NCI-H128 (cell line): ENCODE data around the gene TLE1.
"Not testable (repeated sequence)": the region's sequence is repeated elsewhere in the genome, so short reads cannot be mapped to it uniquely, and the experiment has no call there.

Experiments used
- DNase-seq: peaks from one replicate; lab custom pipeline; 2025; ENCODE audit not compliant: unreplicated experiment; lab: John Stamatoyannopoulos, UW

The TLE1 gene

DNA sequence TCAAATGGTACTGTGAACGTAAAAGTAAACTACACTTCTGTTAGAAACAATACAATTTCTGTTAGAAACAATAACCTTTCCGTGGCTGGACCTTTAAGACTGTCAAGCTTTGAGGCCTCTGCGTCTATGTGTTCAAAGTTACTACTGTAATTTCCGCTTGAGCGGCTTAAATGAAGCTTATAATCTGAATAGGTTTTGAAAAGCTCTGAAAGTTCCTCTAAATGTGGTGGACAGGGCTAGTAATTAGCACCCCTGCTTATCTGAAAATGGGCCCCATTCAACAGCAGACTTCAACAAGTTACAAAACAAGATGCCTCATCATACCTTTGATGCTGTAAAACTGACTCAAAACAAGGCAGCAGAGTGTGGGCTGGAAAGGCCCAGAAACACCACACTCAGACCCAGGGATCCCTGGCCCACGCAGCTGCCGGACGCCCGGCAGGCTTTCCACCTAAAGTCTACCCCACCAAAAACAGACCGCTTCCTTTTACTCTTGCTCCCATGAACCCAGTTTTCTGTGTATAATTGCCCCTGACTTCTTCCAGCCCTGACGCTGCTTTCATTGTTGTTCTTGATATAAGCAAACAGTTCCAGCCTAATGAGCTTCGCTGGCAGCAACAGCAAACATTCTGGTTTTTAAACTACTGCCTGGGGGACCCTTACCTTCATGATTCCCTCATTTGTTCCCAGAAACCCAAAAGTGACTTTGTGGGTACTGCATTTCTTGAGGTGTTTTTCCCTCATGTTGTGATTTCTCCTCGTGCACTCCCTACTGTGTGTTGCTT is 66.7 kb downstream of the TLE1 start:
- DNase-seq: no peak

- DNase-seq: peak; percentile 77
Observed at GRCh38 chr9:81621785-81622259, 67.5 kb downstream of the TLE1 start.

DNA sequence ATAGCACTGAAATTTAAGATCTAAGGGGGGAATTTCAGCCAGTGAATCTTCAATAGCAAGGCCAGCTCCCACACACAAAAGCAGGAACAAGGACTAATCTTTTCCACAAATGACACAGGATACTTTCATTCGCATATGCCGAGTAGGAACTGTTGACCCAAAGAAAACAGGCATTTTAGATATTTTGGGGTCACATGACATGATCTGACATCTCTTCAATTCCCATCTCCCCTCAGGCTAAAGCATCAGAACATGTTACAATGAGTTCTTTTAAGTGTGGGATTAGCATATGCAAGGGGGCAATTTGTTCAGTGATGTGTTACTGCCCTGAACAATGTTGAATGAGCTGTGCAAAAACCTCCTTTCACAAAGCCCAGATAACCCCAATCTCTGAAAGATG is 68.2 kb downstream of the TLE1 start:
- no peak for DNase-seq

DNA sequence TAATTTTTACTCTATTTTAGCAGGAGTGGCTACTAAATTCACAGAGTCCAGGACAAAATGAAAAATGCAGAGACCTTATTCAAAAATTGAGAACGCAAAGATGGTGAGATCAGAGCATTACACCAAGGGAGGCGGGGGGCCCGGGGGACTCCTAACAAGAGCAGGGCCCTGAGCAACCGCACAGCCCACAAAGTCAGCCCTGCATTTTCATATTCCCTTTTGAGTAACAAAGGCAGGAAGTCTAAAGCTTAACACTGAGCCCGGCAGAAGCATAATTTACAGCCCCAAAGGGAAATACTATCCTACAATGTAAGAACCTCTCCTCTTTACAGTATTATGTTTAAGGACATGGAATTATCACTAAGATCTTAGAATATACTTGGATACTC is 69.4 kb downstream of the TLE1 start:
- DNase-seq: no peak

- no peak for DNase-seq
Observed at GRCh38 chr9:81619353-81620001, 69.9 kb downstream of the TLE1 start.

GRCh38 chr9:81618923-81619322 is 70.4 kb downstream of the TLE1 start:
- DNase-seq: no peak

DNA sequence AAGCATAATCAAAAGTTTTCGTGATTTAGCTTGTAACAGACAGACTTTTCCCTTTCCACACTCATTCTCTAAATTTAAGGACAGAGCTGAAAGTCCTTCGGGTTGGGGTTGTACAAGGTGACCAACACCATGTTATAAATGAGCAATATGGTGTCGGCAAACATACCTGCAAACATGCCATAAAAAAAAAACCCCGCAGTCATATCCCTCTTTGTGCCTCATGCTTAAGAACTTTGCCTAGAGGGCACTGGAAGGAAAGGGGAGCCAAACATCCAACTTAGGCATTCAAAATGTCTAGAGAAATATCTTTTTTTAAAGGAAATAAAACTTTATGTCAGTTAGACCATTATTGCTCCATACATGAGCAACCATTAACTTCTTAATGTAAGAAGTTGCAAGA is 73.2 kb downstream of the TLE1 start:
- DNase-seq: no peak

DNA sequence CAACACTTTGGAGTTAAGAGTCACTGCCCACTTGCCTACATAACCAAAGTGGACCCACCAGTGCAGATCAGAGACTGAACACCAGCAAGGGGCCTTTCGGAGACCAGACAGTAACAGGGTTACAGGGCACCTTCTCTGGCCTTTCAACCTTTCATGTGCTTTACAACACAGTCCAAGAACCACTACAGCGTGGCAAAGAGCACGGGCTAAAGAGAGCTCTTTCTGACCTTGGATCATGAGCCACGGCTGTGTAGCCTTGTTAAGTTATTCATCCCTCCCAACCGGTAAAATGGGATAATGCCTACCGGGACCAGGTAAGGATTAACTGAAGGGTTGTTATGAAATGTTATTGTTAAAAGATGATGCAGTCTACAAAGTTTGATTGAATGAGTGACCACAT is 75.0 kb downstream of the TLE1 start:
- no peak for DNase-seq

- no peak for DNase-seq
Observed at GRCh38 chr9:81613002-81613812, 76.1 kb downstream of the TLE1 start.

GRCh38 chr9:81611664-81612063 is 77.7 kb downstream of the TLE1 start:
- DNase-seq: no peak

DNA sequence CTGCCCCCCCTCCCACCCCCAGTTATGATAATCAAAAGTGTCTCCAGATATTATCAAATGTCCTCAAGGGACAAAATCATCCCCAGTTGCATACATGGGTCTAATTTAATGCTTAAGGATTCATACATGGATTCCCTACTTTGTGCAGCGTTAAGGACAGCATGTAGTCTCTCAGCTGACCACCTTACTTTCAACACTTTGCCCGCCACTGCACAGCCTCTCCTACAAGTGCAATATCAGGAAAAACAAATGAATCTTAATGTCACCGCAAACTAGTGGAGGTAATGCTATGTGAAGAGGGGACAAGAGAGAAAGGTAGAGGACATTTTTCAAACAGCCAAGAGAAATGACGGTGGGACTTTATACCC is 78.6 kb downstream of the TLE1 start:
- no peak for DNase-seq

DNA sequence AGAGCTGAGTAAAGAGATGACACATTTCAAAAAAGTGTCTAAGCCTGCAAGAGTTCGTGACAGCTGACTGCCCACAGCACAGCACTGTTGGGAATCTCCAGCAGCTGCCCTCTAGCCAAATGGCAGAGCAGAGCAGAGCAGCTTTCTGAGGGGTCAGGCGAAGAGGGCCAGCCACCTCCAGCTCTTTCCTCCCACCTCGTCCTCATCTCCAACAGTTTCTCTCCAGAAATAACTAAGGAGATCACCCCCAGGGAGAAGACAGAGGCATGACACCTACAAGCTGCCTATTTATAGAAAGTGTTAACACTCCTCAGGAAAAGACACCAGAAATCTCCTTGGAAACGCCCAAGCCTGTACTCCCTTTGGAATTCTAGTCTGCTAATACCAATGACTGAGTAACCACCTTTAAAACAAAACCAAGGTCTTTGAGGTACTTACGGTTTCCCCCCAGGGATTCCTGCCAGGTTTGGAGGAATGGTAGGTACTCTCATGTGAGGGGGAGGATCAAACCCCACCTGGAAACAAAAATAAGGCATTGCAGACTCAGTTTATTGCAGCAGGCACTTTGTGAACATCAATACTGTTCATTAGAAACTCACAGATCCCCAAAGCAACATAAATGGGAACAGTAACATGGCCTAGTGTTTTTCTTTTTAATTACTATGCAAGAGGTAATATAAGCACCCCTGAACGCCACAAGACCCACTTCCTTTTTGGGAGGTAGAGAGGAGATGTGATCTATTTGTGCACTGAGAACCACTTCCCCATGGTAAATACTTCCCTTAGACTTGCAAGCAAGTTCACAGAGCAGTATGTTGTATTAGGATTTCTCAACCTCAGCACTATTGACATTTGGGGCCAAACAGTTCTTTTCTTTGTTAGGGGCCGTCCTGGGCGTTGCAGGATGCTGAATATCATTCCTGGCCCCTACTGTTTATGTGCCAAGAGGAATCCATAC is 79.3 kb downstream of the TLE1 start:
- no peak for DNase-seq

GRCh38 chr9:81608289-81608657 is 81.1 kb downstream of the TLE1 start:
- DNase-seq: no peak

DNA sequence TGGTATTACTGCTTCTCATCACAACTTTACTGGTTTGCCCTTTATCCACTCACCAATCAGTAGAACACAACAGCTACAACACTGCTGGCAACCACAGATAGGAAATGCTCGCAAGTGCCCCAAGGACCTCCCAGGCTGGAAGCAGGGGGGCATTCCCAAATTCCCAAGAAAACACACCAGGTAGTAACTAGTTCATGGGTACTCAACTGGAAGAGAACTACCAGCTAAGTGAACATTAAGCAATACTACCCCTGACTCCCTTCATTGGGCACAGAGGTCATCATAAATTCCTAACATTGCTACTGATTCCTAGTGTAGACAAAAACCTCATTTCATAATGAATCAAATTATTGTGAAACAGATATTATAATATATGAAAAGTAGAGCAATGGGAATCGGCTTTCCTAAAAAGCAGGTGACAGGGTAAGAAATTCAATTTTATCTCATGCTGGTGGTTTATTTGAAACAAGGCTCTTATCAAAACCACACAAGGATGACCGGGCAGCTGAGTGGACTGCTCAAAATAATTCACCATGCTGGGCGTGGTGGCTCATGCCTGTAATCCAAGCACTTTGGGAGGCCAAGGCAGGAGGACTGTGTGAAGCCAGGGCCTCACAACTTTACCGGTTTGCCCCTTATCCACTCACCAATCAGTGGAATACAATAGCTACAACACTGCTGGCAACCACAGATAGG is 81.6 kb downstream of the TLE1 start:
- no peak for DNase-seq

- DNase-seq: not testable (repeated sequence)
Observed at GRCh38 chr9:81606261-81606660, 83.1 kb downstream of the TLE1 start.

GRCh38 chr9:81605170-81605670 is 84.1 kb downstream of the TLE1 start:
- no peak for DNase-seq

DNA sequence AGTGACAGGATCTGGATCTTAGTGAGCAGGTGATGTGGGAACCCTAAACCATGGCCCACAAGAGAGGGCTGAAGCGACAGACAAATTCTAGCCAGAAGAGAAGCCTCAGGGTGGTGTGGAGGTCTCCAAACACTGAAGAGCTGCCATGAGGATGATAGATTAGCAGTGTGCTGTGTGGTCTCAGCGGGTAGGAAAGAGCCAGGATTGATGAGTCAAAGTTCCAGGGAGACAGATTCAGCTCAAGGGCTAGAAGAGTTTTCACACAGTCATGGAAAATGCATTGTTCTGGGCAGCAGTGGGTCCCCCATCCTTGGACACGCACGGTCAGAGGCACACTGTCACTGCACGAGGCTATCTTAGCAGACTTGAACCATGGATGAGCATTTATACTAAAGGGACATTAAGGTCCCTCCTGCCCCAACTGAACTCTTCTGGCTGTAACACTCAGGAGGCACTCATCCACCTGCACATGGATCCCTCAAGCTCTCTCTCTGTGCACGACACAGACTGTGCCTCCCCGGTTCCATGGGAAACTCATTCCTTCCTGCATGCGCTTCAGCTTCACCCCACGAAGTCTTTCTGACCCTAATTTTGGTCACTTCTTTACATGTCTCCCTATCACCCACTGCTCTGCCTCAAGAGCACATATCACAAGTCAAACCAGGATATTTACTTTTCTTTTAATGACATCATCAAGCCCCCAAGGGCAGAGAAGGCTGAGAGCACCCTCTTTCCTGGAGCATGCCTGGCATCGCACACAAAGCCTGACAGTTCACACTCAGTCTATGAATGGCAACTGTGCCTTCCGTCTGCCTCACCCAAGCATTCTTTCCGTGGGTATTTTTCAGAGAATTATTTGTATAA is 84.8 kb downstream of the TLE1 start:
- no peak for DNase-seq

DNA sequence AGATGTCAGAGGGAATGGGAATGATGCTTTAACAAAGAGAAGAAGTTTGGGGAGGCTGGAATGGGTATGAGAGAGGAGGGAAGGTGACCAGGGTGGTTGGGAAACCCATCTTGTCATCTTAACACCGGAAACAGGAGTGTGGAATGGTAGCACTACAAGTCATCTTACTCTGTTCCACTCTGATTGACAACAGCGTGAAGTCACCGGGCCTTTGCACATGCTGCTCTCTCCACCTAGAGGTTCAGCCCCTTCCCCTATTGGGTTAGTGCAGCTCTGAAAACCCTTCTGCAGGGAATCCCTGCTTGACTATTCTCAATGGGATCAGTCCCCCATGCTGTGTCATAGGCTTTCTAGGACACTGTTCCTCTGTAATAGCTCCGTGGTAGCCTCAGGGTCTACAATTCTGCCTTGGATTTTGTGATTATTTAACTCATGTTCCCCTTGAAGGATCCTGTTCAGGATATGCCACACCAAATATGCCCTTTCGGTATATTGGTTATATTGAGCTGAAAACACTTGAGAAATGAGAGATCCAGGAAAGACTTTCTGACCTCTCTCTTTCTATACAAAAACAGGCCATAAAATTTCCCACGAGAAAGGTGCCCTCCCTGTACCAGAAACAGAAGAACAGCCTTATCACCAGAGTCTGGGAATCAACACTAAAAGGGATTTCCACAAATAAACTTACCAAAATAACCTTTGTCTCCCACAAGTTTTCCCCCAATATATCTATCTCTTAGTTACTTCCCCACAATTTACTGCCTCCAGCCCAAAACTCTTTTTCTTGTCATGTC is 86.3 kb downstream of the TLE1 start:
- no peak for DNase-seq
